DOHH2 (cell line): ENCODE results near the gene CFAP57.
"Not testable (repeated sequence)": the region's sequence is repeated elsewhere in the genome, so short reads cannot be mapped to it uniquely, and the experiment has no call there.

ENCODE experiments used
- H3F3A ChIP-seq: fragments of 200-600 bp; sonication (generic), shearing (Covaris generic); 2 replicates; pipeline ENCODE4 v1.6.0; 2016; ENCODE audit warnings: antibody characterized with exemption, mild to moderate bottlenecking; ENCODE audit not compliant: control insufficient read depth, insufficient read depth
- H3K27ac ChIP-seq: fragments of 200-600 bp; sonication (generic); 2 replicates; pipeline ENCODE4 v1.5.1; 2014; ENCODE audit warnings: low read depth, mild to moderate bottlenecking, low read length, moderate library complexity
- H3K27me3 ChIP-seq: fragments of 200-600 bp; sonication (generic); 2 replicates; pipeline ENCODE4 v1.6.1; 2014; ENCODE audit warnings: mild to moderate bottlenecking, low read length, mixed read lengths; ENCODE audit not compliant: control insufficient read depth
- H3K36me3 ChIP-seq: fragments of 200-600 bp; sonication (generic); 2 replicates; pipeline ENCODE4 v1.6.1; 2014; ENCODE audit warnings: mild to moderate bottlenecking, low read length, moderate library complexity, mixed read lengths; ENCODE audit not compliant: control insufficient read depth
- H3K4me1 ChIP-seq: fragments of 200-600 bp; sonication (generic); 2 replicates; pipeline ENCODE4 v1.6.1; 2014; ENCODE audit warnings: mild to moderate bottlenecking, low read length, mixed read lengths; ENCODE audit not compliant: control insufficient read depth
- H3K4me2 ChIP-seq: fragments of 200-600 bp; sonication (generic); 2 replicates; pipeline ENCODE4 v1.6.0; 2014; ENCODE audit warnings: mild to moderate bottlenecking, low read length, moderate library complexity
- H3K4me3 ChIP-seq: fragments of 200-600 bp; sonication (generic); 2 replicates; pipeline ENCODE4 v1.5.1; 2014; ENCODE audit warnings: mild to moderate bottlenecking, low read length, mixed read lengths
- H3K79me2 ChIP-seq: fragments of 200-600 bp; sonication (generic); 2 replicates; pipeline ENCODE4 v1.6.1; 2014; ENCODE audit warnings: mild to moderate bottlenecking, low read length, mixed read lengths; ENCODE audit not compliant: control insufficient read depth
- H3K9me2 ChIP-seq: fragments of 200-600 bp; sonication (generic); replicated peaks from 2 replicates; pipeline ENCODE4 v1.6.1; 2014; ENCODE audit warnings: mild to moderate bottlenecking, low read length, mixed read lengths; ENCODE audit not compliant: control insufficient read depth
- H3K9me3 ChIP-seq: fragments of 200-600 bp; sonication (generic); 2 replicates; pipeline ENCODE4 v1.6.1; 2014; ENCODE audit warnings: antibody characterized with exemption, low read length, mixed read lengths; ENCODE audit not compliant: control insufficient read depth, insufficient read depth
- H4K20me1 ChIP-seq: fragments of 200-600 bp; sonication (generic); 2 replicates; pipeline ENCODE4 v1.6.0; 2014; ENCODE audit warnings: low read depth, mild to moderate bottlenecking, antibody characterized with exemption, low read length, moderate library complexity; ENCODE audit not compliant: control insufficient read depth, insufficient read depth
- CTCF ChIP-seq: fragments of 200-600 bp; sonication (generic); IDR thresholded peaks from one replicate; pipeline ENCODE4 v1.5.1; 2014; ENCODE audit warnings: antibody characterized with exemption, mild to moderate bottlenecking, low read depth, low read length; ENCODE audit not compliant: poor library complexity, severe bottlenecking
- EZH2phosphoT487 ChIP-seq: fragments of 200-600 bp; sonication (generic); IDR thresholded peaks from 2 replicates; pipeline ENCODE4 v1.6.1; 2017; ENCODE audit warnings: borderline replicate concordance, mild to moderate bottlenecking, antibody characterized with exemption, low read length, moderate library complexity, mixed read lengths

The CFAP57 gene

GRCh38 chr1:43205671-43206070, 33.5 kb downstream of the CFAP57 start:
- no peaks in the 10 kb centered on the region for H4K20me1 ChIP-seq
- no peaks in the 10 kb centered on the region for H3K79me2 ChIP-seq
- peaks cover 12% of the 10 kb centered on the region for H3K27me3 ChIP-seq
- no peak overlapping the region for H3K27ac ChIP-seq
- no peaks in the 10 kb centered on the region for H3K4me1 ChIP-seq
- no peaks in the 10 kb centered on the region for H3K9me3 ChIP-seq
- TF ChIP-seq CTCF: no peak
- TF ChIP-seq EZH2phosphoT487: no peak
- no peak overlapping the region for H3K4me2 ChIP-seq
- no peaks in the 10 kb centered on the region for H3K36me3 ChIP-seq
- H3K4me3 ChIP-seq: no peak overlapping the region
- H3F3A ChIP-seq: no peaks in the 10 kb centered on the region
- H3K9me2 ChIP-seq: no peaks in the 10 kb centered on the region

DNA sequence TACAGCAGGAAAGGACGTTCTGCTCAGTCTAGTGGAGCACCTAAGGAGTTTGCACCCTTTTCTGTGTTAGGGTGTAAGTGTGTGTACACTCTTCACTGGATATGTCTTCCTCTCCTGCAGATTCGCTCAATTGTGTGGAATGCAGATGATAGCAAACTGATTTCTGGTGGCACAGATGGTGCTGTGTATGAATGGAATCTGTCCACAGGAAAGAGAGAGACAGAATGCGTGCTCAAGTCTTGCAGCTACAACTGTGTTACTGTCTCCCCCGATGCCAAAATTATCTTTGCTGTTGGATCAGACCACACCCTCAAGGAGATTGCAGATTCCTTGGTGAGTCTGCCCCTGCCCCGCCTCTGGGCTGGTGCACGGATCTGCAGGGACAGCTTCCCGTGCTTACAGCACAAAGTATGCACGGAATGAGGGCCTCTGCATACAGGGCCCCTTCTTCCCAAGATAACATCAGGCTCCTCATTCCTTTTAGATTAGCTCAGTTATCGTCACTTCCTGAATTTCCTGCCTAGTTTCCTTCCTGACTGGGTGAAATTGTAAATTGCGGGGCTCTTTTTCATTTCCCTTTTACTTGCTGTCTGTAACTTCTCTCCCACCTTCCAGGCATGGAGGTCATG, 34.6 kb downstream of the CFAP57 start:
- Histone ChIP-seq H3F3A (no peaks in the 10 kb centered on the region), H3K36me3 (no peaks in the 10 kb centered on the region), H3K4me3 (no peak overlapping the region), H3K27me3 (peaks cover 12% of the 10 kb centered on the region), H3K79me2 (no peaks in the 10 kb centered on the region), H3K27ac (no peak overlapping the region), H3K9me2 (no peaks in the 10 kb centered on the region), H4K20me1 (no peaks in the 10 kb centered on the region), H3K4me2 (no peak overlapping the region), H3K4me1 (no peaks in the 10 kb centered on the region), H3K9me3 (no peaks in the 10 kb centered on the region)
- TF ChIP-seq EZH2phosphoT487 (no peak), CTCF (no peak)

GRCh38 chr1:43207229-43207853, 35.2 kb downstream of the CFAP57 start:
- Histone ChIP-seq H3K27me3 (peaks cover 12% of the 10 kb centered on the region), H3K4me3 (no peak overlapping the region), H3K9me2 (no peaks in the 10 kb centered on the region), H4K20me1 (no peaks in the 10 kb centered on the region), H3K27ac (no peak overlapping the region), H3F3A (no peaks in the 10 kb centered on the region), H3K9me3 (no peaks in the 10 kb centered on the region), H3K79me2 (no peaks in the 10 kb centered on the region), H3K4me1 (no peaks in the 10 kb centered on the region), H3K36me3 (no peaks in the 10 kb centered on the region), H3K4me2 (no peak overlapping the region)
- no peak for TF ChIP-seq EZH2phosphoT487
- no peak for TF ChIP-seq CTCF

- H3K27ac ChIP-seq, H3K4me3 ChIP-seq, H3K4me1 ChIP-seq, H3K9me2 ChIP-seq, H3K36me3 ChIP-seq, H3K9me3 ChIP-seq, H3K79me2 ChIP-seq, H4K20me1 ChIP-seq, H3K4me2 ChIP-seq, H3F3A ChIP-seq: not testable (repeated sequence)
- peaks cover 12% of the 10 kb centered on the region for H3K27me3 ChIP-seq
Measured at GRCh38 chr1:43208277-43208676, 36.1 kb downstream of the CFAP57 start.
